Brain microvascular endothelial cell (primary cell): Measurements from ENCODE around the gene ZNF469.

Experiments used
- DNase-seq: peaks from one replicate; pipeline ENCODE4 v3.0.0-alpha.2; 2020
- H3K27ac ChIP-seq: fragments of 250-450 bp; sonication (Bioruptor Pico); 2 replicates; pipeline ENCODE4 v1.5.1; 2020; ENCODE audit warnings: mild to moderate bottlenecking, moderate library complexity
- H3K27me3 ChIP-seq: fragments of 250-450 bp; sonication (Bioruptor Pico); replicated peaks from 2 replicates; pipeline ENCODE4 v1.5.1; 2020; ENCODE audit warnings: mild to moderate bottlenecking
- H3K36me3 ChIP-seq: fragments of 250-450 bp; sonication (Bioruptor Pico); replicated peaks from 2 replicates; pipeline ENCODE4 v1.5.1; 2020; ENCODE audit warnings: mild to moderate bottlenecking
- H3K4me3 ChIP-seq: 2 replicates; pipeline ENCODE4 v1.5.1; 2011; ENCODE audit warnings: low read depth, mild to moderate bottlenecking, control low read depth, low read length, moderate library complexity
- in situ Hi-C: cut with HindIII; loops from 2 replicates; pipeline ENCODE4 v1.10.0; 2017; ENCODE audit warnings: low sequenced_read_pairs, low pct_ligation_motif_present
- TF ChIP-seq, protein P1 (sequence below): IDR thresholded peaks from 2 replicates; pipeline ENCODE4 v1.5.1; 2011; ENCODE audit warnings: low read depth, mild to moderate bottlenecking, moderate library complexity, low read length, control low read depth, inconsistent platforms; ENCODE audit errors: missing control alignments

Gene ZNF469

DNA sequence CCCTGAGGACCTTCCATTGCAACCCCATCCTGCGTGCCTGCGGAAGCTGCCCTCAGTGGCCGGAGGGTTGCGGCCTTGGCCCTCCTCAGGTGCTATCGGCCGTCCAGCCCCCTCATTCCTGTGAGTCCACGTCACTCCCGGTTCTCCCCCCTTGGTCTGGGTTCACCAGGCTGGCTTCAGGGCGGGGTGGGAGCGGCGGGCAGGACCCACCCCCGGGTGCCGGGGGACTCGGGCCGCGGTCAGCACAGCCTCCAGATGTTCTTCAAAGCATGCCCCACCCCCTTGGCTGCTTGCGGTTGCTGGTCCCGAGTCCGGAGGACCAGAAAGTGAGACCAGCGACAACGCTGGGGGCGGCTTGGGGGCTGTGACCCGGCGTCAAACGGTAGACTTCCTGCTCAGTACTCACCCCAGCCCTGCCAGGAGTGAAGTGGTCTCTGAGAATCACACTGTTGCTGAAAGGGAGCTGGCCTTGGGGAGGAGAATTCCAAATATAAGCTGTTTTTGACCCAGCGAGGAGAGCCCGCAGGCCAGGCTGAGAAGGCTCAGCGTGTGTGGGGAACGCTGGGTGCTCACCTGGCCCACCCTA is 4.5 kb downstream of the ZNF469 start:
- in situ Hi-C loops = no loop called here
- Histone ChIP-seq H3K27ac (no peak overlapping the region), H3K36me3 (peaks cover 11% of the 10 kb centered on the region), H3K4me3 (no peak overlapping the region), H3K27me3 (no peaks in the 10 kb centered on the region)
- TF ChIP-seq, protein P1, sequence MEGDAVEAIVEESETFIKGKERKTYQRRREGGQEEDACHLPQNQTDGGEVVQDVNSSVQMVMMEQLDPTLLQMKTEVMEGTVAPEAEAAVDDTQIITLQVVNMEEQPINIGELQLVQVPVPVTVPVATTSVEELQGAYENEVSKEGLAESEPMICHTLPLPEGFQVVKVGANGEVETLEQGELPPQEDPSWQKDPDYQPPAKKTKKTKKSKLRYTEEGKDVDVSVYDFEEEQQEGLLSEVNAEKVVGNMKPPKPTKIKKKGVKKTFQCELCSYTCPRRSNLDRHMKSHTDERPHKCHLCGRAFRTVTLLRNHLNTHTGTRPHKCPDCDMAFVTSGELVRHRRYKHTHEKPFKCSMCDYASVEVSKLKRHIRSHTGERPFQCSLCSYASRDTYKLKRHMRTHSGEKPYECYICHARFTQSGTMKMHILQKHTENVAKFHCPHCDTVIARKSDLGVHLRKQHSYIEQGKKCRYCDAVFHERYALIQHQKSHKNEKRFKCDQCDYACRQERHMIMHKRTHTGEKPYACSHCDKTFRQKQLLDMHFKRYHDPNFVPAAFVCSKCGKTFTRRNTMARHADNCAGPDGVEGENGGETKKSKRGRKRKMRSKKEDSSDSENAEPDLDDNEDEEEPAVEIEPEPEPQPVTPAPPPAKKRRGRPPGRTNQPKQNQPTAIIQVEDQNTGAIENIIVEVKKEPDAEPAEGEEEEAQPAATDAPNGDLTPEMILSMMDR = no peak
- DNase-seq = no peak

DNA sequence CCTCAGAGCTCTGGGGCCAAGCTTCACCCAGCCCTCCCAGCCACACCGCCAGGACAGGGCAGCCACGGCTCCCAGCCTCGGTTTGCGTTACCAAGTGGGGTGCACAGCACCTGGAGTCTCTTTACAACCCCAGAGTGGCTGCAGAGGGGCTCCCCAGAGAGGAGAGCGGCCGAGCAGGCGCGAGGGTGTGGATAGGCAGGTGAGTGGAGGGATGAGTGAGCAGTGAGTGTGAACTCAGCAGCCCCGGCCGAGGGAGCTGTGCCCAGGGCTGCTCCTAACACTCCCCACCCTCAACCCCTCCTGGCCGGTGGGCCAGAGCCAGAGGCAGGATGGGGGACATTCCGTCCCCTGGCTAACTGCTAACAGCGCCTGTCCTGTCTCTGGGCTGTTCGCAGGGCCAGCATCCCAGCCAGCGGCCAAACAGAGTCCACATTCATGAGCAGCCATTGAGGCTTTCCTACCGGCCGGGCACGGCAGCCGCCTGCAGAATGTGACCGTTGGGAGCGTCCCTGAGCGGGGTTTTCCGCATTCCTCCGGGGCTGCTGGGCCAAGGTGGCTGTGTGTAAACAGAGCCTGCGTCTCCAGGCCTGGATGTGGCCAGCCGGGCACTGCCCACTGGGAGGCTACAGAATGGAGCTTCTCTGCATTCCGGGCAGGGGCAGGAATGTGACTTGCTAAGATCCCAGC is 5.3 kb downstream of the ZNF469 start:
- in situ Hi-C loops = no loop called here
- Histone ChIP-seq H3K27me3 (no peaks in the 10 kb centered on the region), H3K36me3 (peaks cover 11% of the 10 kb centered on the region), H3K4me3 (no peak overlapping the region), H3K27ac (no peak overlapping the region)
- DNase-seq = no peak
- TF ChIP-seq, protein P1 = no peak

DNA sequence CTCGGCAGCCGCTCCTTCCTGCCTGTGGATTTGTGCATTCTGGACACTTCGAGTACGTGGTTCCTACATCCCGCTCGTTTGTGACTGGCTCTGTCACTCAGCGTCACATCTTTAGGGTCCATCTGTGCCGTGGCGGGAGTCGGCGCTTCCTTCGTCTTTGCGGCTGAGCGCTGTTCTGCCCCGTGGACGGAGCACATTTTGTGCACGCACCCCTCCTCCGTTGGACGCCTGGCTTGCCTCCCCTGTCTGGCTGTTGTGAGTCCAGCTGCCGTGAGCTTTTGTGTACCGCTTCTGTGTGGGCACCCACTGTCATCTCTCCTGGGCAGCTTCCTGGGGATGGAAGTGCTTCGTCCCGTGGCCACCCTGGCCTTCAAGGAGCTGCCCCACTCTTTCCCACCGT is 6.4 kb downstream of the ZNF469 start:
- in situ Hi-C loops = no loop called here
- no peak for DNase-seq
- peaks cover 12% of the 10 kb centered on the region for H3K36me3 ChIP-seq
- TF ChIP-seq, protein P1 = no peak
- no peaks in the 10 kb centered on the region for H3K27me3 ChIP-seq
- H3K27ac ChIP-seq = no peak overlapping the region
- H3K4me3 ChIP-seq = no peak overlapping the region

- in situ Hi-C loops = no loop called here
These were observed 6.9 kb downstream of the ZNF469 start for GRCh38 chr16:88389621-88390160.

GRCh38 chr16:88390265-88390664 is 7.5 kb downstream of the ZNF469 start:
- TF ChIP-seq, protein P1 = no peak
- no peak for DNase-seq
- in situ Hi-C loops = no loop called here
- Histone ChIP-seq H3K27me3 (no peaks in the 10 kb centered on the region), H3K36me3 (peaks cover 15% of the 10 kb centered on the region), H3K4me3 (no peak overlapping the region), H3K27ac (no peak overlapping the region)

More at GRCh38 chr16:88389621-88390160, 6.9 kb downstream of the ZNF469 start:
- Histone ChIP-seq H3K4me3 (no peak overlapping the region), H3K27me3 (no peaks in the 10 kb centered on the region), H3K36me3 (peaks cover 15% of the 10 kb centered on the region), H3K27ac (no peak overlapping the region)
- TF ChIP-seq, protein P1 = no peak
- DNase-seq = no peak
